ENCODE measurements around the gene ADAM19. TPM values are rescaled to one million over a fixed set of nuclear protein-coding genes. Genes with fewer than 3 reads are reported as not detected.

ADAM19 gene
- total RNA-seq, 6 experiments from 2014 or later: 75.4 to 152 (median 83.2) TPM

- H3K4me3 Mint-ChIP-seq: peak overlapping the region; percentile 81
- peaks cover 79% of the 10 kb centered on the region for H3K4me1 Mint-ChIP-seq (ENCODE audit: low read depth)
- DNase-seq: peak; percentile 90
- no peaks in the 10 kb centered on the region for H3K9me3 Mint-ChIP-seq
- no peak for TF ChIP-seq CTCF (IDR thresholded peaks at IDR 0.05)
- peak overlapping the region; percentile 94 for H3K27ac Mint-ChIP-seq
- H3K36me3 Mint-ChIP-seq (ENCODE audit: low read depth): peaks cover 43% of the 10 kb centered on the region
- H3K27me3 Mint-ChIP-seq (ENCODE audit: insufficient read depth): 0 out of 2 replicates have a peak, but pooled peaks cover 3% of the 10 kb centered on the region
These were observed 26.9 kb downstream of the ADAM19 start for GRCh38 chr5:157548513-157549282.

GRCh38 chr5:157547941-157548512, 27.5 kb downstream of the ADAM19 start:
- Mint-ChIP-seq H3K27me3 (ENCODE audit: insufficient read depth) (0 out of 2 replicates have a peak, but pooled peaks cover 3% of the 10 kb centered on the region), H3K9me3 (no peaks in the 10 kb centered on the region), H3K27ac (peak overlapping the region; percentile 94), H3K36me3 (ENCODE audit: low read depth) (peaks cover 43% of the 10 kb centered on the region), H3K4me3 (peak overlapping the region; percentile 81), H3K4me1 (ENCODE audit: low read depth) (peaks cover 86% of the 10 kb centered on the region)
- no peak for DNase-seq
- TF ChIP-seq CTCF (IDR thresholded peaks at IDR 0.05): no peak

- TF ChIP-seq CTCF (IDR thresholded peaks at IDR 0.05): no peak
- peak overlapping the region; percentile 61 for H3K4me3 Mint-ChIP-seq
- H3K4me1 Mint-ChIP-seq (ENCODE audit: low read depth): peaks cover 99% of the 10 kb centered on the region
- no peaks in the 10 kb centered on the region for H3K9me3 Mint-ChIP-seq
- H3K36me3 Mint-ChIP-seq (ENCODE audit: low read depth): peaks cover 37% of the 10 kb centered on the region
- DNase-seq: peak; percentile 29
- H3K27ac Mint-ChIP-seq: peak overlapping the region; percentile 94
- 0 out of 2 replicates have a peak, but pooled peaks cover 3% of the 10 kb centered on the region for H3K27me3 Mint-ChIP-seq (ENCODE audit: insufficient read depth)
These were observed 29.0 kb downstream of the ADAM19 start for GRCh38 chr5:157546456-157547100.

GRCh38 chr5:157545610-157546310, 29.8 kb downstream of the ADAM19 start:
- Mint-ChIP-seq H3K4me3 (no peak overlapping the region), H3K9me3 (no peaks in the 10 kb centered on the region), H3K4me1 (ENCODE audit: low read depth) (peaks cover 99% of the 10 kb centered on the region), H3K27ac (peak overlapping the region; percentile 94; the same call in 1 of the 2 replicates), H3K27me3 (ENCODE audit: insufficient read depth) (0 out of 2 replicates have a peak, but pooled peaks cover 3% of the 10 kb centered on the region), H3K36me3 (ENCODE audit: low read depth) (peaks cover 31% of the 10 kb centered on the region)
- no peak for DNase-seq
- no peak for TF ChIP-seq CTCF (IDR thresholded peaks at IDR 0.05)

- 0 out of 2 replicates have a peak, but pooled peaks cover 3% of the 10 kb centered on the region for H3K27me3 Mint-ChIP-seq (ENCODE audit: insufficient read depth)
- no peaks in the 10 kb centered on the region for H3K9me3 Mint-ChIP-seq
- 0 out of 2 replicates have a peak overlapping the region, but pooled peaks have one; percentile 4 for H3K27ac Mint-ChIP-seq
- H3K36me3 Mint-ChIP-seq (ENCODE audit: low read depth): peaks cover 28% of the 10 kb centered on the region
- no peak overlapping the region for H3K4me3 Mint-ChIP-seq
- no peak for DNase-seq
- no peak for TF ChIP-seq CTCF (IDR thresholded peaks at IDR 0.05)
- H3K4me1 Mint-ChIP-seq (ENCODE audit: low read depth): peaks cover 99% of the 10 kb centered on the region
These were observed 31.0 kb downstream of the ADAM19 start for GRCh38 chr5:157544623-157544989.

Data from HFFc6 (cell line).